Activated T-cell treated with anti-CD3 and anti-CD28 coated beads for 24 hours (primary cell): ENCODE results near the gene C1orf35.

Source experiments
- DNase-seq: peaks from one replicate; pipeline ENCODE4 v3.0.0-alpha.2; 2020; ENCODE audit warnings: low read depth

Gene C1orf35

GRCh38 chr1:228063251-228064191 is 39.6 kb downstream of the C1orf35 start:
- DNase-seq, result no peak

- no peak for DNase-seq
Observed at GRCh38 chr1:228062812-228063211, 40.3 kb downstream of the C1orf35 start.

- DNase-seq, result no peak
Observed at GRCh38 chr1:228062085-228062791, 40.9 kb downstream of the C1orf35 start.

- no peak for DNase-seq
Observed at GRCh38 chr1:228061411-228062084, 41.6 kb downstream of the C1orf35 start.

- DNase-seq, result no peak
Observed at GRCh38 chr1:228060458-228061190, 42.5 kb downstream of the C1orf35 start.

GRCh38 chr1:228059634-228060457 is 43.3 kb downstream of the C1orf35 start:
- DNase-seq, result peak; percentile 42

- no peak for DNase-seq
Observed at GRCh38 chr1:228058949-228059633, 44.0 kb downstream of the C1orf35 start.

GRCh38 chr1:228058172-228058948 is 44.8 kb downstream of the C1orf35 start:
- no peak for DNase-seq
